BLaER1 treated with 17β-estradiol and CSF1 and Interleukin-3, amounts not matched to agents 10 nM and 100 nM (cell line): Measurements from ENCODE around the gene TENM3.
A peak's percentile ranks its signal among the peaks of the same experiment; 100 is the strongest.

Source experiments
- H3K27ac ChIP-seq, 11 experiments: shearing (Covaris generic); formaldehyde crosslinking; 2 replicates each; pipeline ENCODE4 v1.8.1; 2022
- H3K27me3 ChIP-seq, 11 experiments: shearing (Covaris generic); formaldehyde crosslinking; 2 replicates each; pipeline ENCODE4 v1.8.1; 2022
- H3K36me3 ChIP-seq, 11 experiments: shearing (Covaris generic); formaldehyde crosslinking; 2 replicates each; pipeline ENCODE4 v1.8.1; 2022
- H3K4me1 ChIP-seq, 10 experiments: shearing (Covaris generic); formaldehyde crosslinking; 2 replicates each; pipeline ENCODE4 v1.8.1; 2022
- H3K4me2 ChIP-seq, 11 experiments: shearing (Covaris generic); formaldehyde crosslinking; 2 replicates each; pipeline ENCODE4 v1.8.1; 2022
- H3K4me3 ChIP-seq, 10 experiments: shearing (Covaris generic); formaldehyde crosslinking; 2 replicates each; pipeline ENCODE4 v1.8.1; 2022
- H3K9ac ChIP-seq, 11 experiments: shearing (Covaris generic); formaldehyde crosslinking; 2 replicates each; pipeline ENCODE4 v1.8.1; 2022
- H3K9me3 ChIP-seq, 11 experiments: shearing (Covaris generic); formaldehyde crosslinking; replicated peaks in 1 of 11; 2 replicates each; pipeline ENCODE4 v1.8.1; 2022
- H4K20me1 ChIP-seq, 11 experiments: shearing (Covaris generic); formaldehyde crosslinking; 2 replicates each; pipeline ENCODE4 v1.8.1; 2022
- Cebpa-rat ChIP-seq, 11 experiments: shearing (Covaris generic); IDR thresholded peaks; 2 replicates each; pipeline ENCODE4 v1.8.1; 2022

The TENM3 gene

DNA sequence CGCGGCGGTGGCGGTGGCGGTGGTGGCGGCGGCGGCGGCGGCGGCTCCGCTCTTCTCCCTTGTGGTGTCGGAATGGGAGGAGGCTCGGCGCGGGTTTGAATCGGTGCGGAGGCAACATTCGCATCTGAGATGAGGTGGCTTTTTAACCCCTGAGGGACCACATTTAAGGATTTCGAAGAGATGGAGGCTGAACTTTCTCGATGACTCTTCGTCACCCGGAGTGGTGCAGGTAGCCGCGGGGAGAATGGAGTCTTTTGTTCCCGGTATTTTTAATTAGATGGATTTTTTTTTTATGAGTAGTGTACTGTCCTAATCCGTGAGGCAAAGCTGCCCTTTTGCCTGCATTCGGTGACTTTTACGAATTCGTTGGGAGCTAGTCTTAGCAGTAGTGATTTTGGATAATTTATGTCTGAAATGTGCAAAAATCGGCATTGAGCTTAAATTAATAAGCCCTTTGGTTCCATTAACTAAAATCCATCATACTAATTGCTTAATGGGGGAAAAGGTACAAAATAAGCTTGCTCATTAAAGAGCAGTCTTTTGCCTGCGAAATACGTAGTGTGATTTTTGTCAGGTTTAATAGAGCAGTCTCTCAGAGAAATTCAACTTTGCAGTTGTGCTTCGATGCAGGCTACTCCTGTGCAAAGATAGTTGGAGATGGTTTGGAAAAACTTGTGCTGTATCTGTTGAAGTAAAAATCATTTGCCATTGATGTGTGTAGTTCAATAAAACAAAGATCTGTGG is 206.2 kb downstream of the TENM3 start:
- Histone ChIP-seq H3K27me3 (peaks cover 54 to 66% (median 62%) of the 10 kb centered on the region in 11 experiments), H3K4me3 (peak overlapping the region; percentile 64 to 81 (median 70)), H3K4me2 (peak overlapping the region; percentile 72 to 98 (median 94)), H3K9me3 (no peaks in the 10 kb centered on the region), H4K20me1 (peaks cover 0 to 44% (median 27%) of the 10 kb centered on the region in 11 experiments; a peak in 18 of 22 replicates), H3K9ac (peak overlapping the region; percentile 59 to 78 (median 74)), H3K27ac (peak overlapping the region in 8 of 11 experiments; percentile 8 to 56 (median 36); a peak in 11 of 22 replicates), H3K36me3 (no peaks in the 10 kb centered on the region), H3K4me1 (peaks cover 7 to 18% (median 10%) of the 10 kb centered on the region in 10 experiments; a peak in 18 of 20 replicates)
- no peak for TF ChIP-seq Cebpa-rat (IDR thresholded peaks at IDR 0.05)

- Histone ChIP-seq H3K4me3 (peak overlapping the region; percentile 64 to 81 (median 70); a peak in 17 of 20 replicates), H3K9me3 (no peaks in the 10 kb centered on the region), H3K27me3 (peaks cover 54 to 66% (median 62%) of the 10 kb centered on the region in 11 experiments), H3K27ac (no peak overlapping the region), H3K36me3 (no peaks in the 10 kb centered on the region), H3K4me2 (peak overlapping the region; percentile 72 to 98 (median 94)), H3K9ac (peak overlapping the region in 1 of 11 experiments; percentile 59; a peak in 1 of 22 replicates), H3K4me1 (peaks cover 7 to 18% (median 10%) of the 10 kb centered on the region in 10 experiments; a peak in 18 of 20 replicates), H4K20me1 (peaks cover 0 to 44% (median 27%) of the 10 kb centered on the region in 11 experiments; a peak in 18 of 22 replicates)
- no peak for TF ChIP-seq Cebpa-rat (IDR thresholded peaks at IDR 0.05)
Observed at GRCh38 chr4:182449930-182450439, 206.8 kb downstream of the TENM3 start.

DNA sequence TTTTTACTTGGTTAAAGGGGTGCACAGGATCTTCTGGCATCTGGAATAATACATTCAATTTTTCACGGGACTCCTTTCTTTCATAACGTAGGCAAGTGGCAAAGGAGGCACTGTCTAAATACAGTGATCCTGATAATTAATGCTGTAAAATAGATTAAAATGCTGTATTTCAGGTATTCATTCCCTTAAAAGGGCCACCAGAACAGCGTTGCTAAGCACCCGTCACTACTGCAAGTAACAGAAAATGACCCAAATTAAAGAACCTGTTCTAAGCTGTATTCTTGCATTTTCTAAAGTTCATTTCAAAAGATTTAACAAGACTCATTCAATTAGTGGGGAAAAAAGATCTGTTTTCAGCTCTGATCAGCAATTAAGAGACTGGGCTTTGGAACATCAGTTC is 208.2 kb downstream of the TENM3 start:
- no peak overlapping the region for H3K9ac ChIP-seq
- no peak overlapping the region for H3K4me2 ChIP-seq
- no peak overlapping the region for H3K4me3 ChIP-seq
- no peak overlapping the region for H3K27ac ChIP-seq
- TF ChIP-seq Cebpa-rat (IDR thresholded peaks at IDR 0.05), result no peak
- no peaks in the 10 kb centered on the region for H3K36me3 ChIP-seq
- H4K20me1 ChIP-seq, result peaks cover 0 to 44% (median 27%) of the 10 kb centered on the region in 11 experiments; a peak in 18 of 22 replicates
- peaks cover 7 to 18% (median 10%) of the 10 kb centered on the region in 10 experiments; a peak in 18 of 20 replicates for H3K4me1 ChIP-seq
- H3K9me3 ChIP-seq, result no peaks in the 10 kb centered on the region
- H3K27me3 ChIP-seq, result peaks cover 54 to 64% (median 60%) of the 10 kb centered on the region in 11 experiments

- peaks cover 34 to 40% (median 36%) of the 10 kb centered on the region in 11 experiments for H3K27me3 ChIP-seq
- H4K20me1 ChIP-seq, result peaks cover 0 to 35% (median 20%) of the 10 kb centered on the region in 11 experiments; a peak in 17 of 22 replicates
- H3K36me3 ChIP-seq, result no peaks in the 10 kb centered on the region
- TF ChIP-seq Cebpa-rat (IDR thresholded peaks at IDR 0.05), result no peak
- no peak overlapping the region for H3K4me3 ChIP-seq
- no peak overlapping the region for H3K27ac ChIP-seq
- no peak overlapping the region for H3K9ac ChIP-seq
- H3K9me3 ChIP-seq, result no peaks in the 10 kb centered on the region
- peaks cover 7 to 12% (median 10%) of the 10 kb centered on the region in 10 experiments; a peak in 18 of 20 replicates for H3K4me1 ChIP-seq
- H3K4me2 ChIP-seq, result no peak overlapping the region
Observed at GRCh38 chr4:182453830-182454229, 210.6 kb downstream of the TENM3 start.

GRCh38 chr4:182454440-182455013 is 211.3 kb downstream of the TENM3 start:
- Histone ChIP-seq H3K36me3 (no peaks in the 10 kb centered on the region), H3K9me3 (no peaks in the 10 kb centered on the region), H3K4me1 (peaks cover 4 to 9% (median 6%) of the 10 kb centered on the region in 10 experiments; a peak in 18 of 20 replicates), H3K4me2 (no peak overlapping the region), H4K20me1 (peaks cover 0 to 28% (median 15%) of the 10 kb centered on the region in 11 experiments; a peak in 17 of 22 replicates), H3K27me3 (peaks cover 27 to 33% (median 29%) of the 10 kb centered on the region in 11 experiments), H3K9ac (no peak overlapping the region), H3K4me3 (no peak overlapping the region), H3K27ac (no peak overlapping the region)
- TF ChIP-seq Cebpa-rat (IDR thresholded peaks at IDR 0.05), result no peak

DNA sequence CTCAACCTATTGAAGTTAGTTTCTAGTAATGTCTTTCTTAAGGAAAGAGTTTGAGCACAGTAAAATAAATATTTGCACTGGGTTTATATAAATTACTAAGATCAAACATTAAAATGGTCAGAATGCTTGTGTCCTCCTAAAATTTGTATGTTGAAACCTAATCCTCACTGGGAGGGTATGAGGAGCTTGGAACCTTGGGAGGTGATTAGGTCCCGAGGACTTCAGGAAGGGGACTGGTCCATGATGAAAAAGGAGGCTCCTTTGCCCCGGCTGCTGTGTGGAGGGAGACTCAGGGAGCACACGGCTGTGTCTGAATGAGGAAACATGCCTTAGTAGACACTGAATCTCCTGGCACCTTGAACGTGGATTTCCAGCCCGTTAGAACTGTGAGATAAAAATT is 221.9 kb downstream of the TENM3 start:
- no peak for TF ChIP-seq Cebpa-rat (IDR thresholded peaks at IDR 0.05)

GRCh38 chr4:182465979-182466378 is 222.8 kb downstream of the TENM3 start:
- H3K27ac ChIP-seq, result no peak overlapping the region
- H3K36me3 ChIP-seq, result no peaks in the 10 kb centered on the region
- H3K9me3 ChIP-seq, result no peaks in the 10 kb centered on the region
- H3K4me1 ChIP-seq, result no peaks in the 10 kb centered on the region
- no peaks in the 10 kb centered on the region for H4K20me1 ChIP-seq
- H3K27me3 ChIP-seq, result no peaks in the 10 kb centered on the region
- TF ChIP-seq Cebpa-rat (IDR thresholded peaks at IDR 0.05), result no peak
- H3K4me2 ChIP-seq, result no peak overlapping the region
- no peak overlapping the region for H3K9ac ChIP-seq
- H3K4me3 ChIP-seq, result no peak overlapping the region

More for the DNA sequence above, 221.9 kb downstream of the TENM3 start:
- no peak overlapping the region for H3K4me2 ChIP-seq
- H3K27ac ChIP-seq, result no peak overlapping the region
- no peaks in the 10 kb centered on the region for H3K27me3 ChIP-seq
- H3K4me1 ChIP-seq, result no peaks in the 10 kb centered on the region
- H4K20me1 ChIP-seq, result no peaks in the 10 kb centered on the region
- no peak overlapping the region for H3K4me3 ChIP-seq
- H3K9me3 ChIP-seq, result no peaks in the 10 kb centered on the region
- H3K9ac ChIP-seq, result no peak overlapping the region
- H3K36me3 ChIP-seq, result no peaks in the 10 kb centered on the region

DNA sequence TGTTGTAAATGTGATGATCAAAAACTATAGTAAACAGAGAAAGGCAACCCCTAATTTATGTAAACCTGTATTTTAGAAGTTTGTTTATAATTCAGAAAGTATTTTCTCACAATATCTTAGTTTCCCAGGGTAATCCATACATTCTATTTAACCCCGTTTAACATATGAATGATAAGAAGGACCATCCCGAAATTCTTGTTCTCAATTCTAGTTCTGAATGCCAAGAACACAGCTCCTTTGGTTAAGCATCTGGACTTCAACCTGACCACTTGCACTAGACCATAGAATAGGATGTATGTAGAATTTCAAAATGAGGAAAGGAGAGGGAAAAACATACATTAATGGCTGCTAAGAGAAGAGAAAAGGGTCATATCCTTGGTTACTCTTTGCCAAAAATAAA is 227.0 kb downstream of the TENM3 start:
- Histone ChIP-seq H3K27me3 (no peaks in the 10 kb centered on the region), H3K4me1 (no peaks in the 10 kb centered on the region), H3K27ac (no peak overlapping the region), H3K4me3 (no peak overlapping the region), H3K9me3 (peaks cover 0 to 15% (median 9%) of the 10 kb centered on the region in 11 experiments; a peak in 12 of 22 replicates), H4K20me1 (no peaks in the 10 kb centered on the region), H3K9ac (no peak overlapping the region), H3K36me3 (no peaks in the 10 kb centered on the region), H3K4me2 (no peak overlapping the region)
- no peak for TF ChIP-seq Cebpa-rat (IDR thresholded peaks at IDR 0.05)

DNA sequence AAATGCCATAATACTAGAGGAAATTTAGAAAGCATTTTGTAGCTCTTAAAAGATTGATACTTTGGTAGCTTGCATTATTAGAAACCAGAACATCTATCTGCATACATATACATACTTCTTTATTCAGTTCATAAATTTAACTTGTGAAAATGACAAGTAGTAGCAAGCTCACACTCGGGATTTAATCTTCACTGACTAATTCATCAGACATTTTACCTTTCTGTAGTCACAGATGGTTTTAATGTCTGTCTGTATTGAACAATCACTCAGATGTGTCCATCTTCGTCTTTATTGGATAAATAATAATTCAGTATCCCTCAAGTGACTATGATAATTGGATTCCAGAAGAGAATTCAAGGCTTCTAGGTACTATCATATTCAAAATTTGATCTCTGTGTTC is 232.3 kb downstream of the TENM3 start:
- TF ChIP-seq Cebpa-rat (IDR thresholded peaks at IDR 0.05), result no peak
- H3K4me2 ChIP-seq, result no peak overlapping the region
- no peaks in the 10 kb centered on the region for H3K4me1 ChIP-seq
- no peaks in the 10 kb centered on the region for H3K36me3 ChIP-seq
- H3K4me3 ChIP-seq, result no peak overlapping the region
- no peaks in the 10 kb centered on the region for H3K27me3 ChIP-seq
- H4K20me1 ChIP-seq, result no peaks in the 10 kb centered on the region
- H3K9ac ChIP-seq, result no peak overlapping the region
- no peak overlapping the region for H3K27ac ChIP-seq
- H3K9me3 ChIP-seq, result peaks cover 0 to 15% (median 9%) of the 10 kb centered on the region in 11 experiments; a peak in 12 of 22 replicates
